Astrocyte (in vitro differentiated cells and primary cell): ENCODE data around the gene KIAA1217.

Experiments used
- CTCF ChIP-seq: IDR thresholded peaks from 2 replicates; pipeline ENCODE4 v1.5.1; 2011; ENCODE audit warnings: low read depth, mild to moderate bottlenecking, inconsistent platforms, low read length, moderate library complexity; ENCODE audit not compliant: insufficient read depth
- EZH2 ChIP-seq: IDR thresholded peaks from 2 replicates; pipeline ENCODE4 v1.6.1; 2012; ENCODE audit warnings: mild to moderate bottlenecking, low read length, inconsistent platforms; ENCODE audit not compliant: insufficient read depth

- TF ChIP-seq CTCF (peak; percentile 45), EZH2 (no peak)
These were observed 254.1 kb downstream of the KIAA1217 start for GRCh38 chr10:24462889-24463552.
